Measurements from ENCODE around the gene TBC1D24. TPM values are rescaled to one million over a fixed set of nuclear protein-coding genes. Genes with fewer than 3 reads are reported as not detected.
"Not testable (repeated sequence)": the region's sequence is repeated elsewhere in the genome, so short reads cannot be mapped to it uniquely, and the experiment has no call there.

Gene TBC1D24
- total RNA-seq, 1 donor from 2014 or later, result 4.7 TPM

DNA sequence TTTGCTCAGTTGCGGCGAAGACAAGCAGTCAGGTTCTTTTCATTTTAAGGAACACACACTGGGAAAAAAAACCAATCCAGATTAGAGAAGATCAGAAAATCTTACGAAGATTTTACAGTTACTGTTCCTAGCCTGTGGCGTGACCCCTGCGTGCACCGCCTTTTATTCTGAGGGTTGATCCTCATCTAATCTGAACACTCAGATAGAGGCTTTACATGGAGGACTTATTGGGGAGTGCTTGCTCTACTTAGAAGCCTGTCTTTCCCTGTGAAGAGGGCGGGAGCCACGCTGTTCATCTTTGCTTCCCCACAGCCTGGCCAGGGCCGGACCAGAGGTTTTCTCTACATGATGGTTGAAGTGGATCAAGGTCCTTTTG, 1.4 kb downstream of the TBC1D24 start:
- H3K36me3 ChIP-seq (ENCODE audit: control insufficient read depth, insufficient read depth, low read length), result no peaks in the 10 kb centered on the region
- TF ChIP-seq, protein P1, sequence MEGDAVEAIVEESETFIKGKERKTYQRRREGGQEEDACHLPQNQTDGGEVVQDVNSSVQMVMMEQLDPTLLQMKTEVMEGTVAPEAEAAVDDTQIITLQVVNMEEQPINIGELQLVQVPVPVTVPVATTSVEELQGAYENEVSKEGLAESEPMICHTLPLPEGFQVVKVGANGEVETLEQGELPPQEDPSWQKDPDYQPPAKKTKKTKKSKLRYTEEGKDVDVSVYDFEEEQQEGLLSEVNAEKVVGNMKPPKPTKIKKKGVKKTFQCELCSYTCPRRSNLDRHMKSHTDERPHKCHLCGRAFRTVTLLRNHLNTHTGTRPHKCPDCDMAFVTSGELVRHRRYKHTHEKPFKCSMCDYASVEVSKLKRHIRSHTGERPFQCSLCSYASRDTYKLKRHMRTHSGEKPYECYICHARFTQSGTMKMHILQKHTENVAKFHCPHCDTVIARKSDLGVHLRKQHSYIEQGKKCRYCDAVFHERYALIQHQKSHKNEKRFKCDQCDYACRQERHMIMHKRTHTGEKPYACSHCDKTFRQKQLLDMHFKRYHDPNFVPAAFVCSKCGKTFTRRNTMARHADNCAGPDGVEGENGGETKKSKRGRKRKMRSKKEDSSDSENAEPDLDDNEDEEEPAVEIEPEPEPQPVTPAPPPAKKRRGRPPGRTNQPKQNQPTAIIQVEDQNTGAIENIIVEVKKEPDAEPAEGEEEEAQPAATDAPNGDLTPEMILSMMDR (IDR thresholded peaks at IDR 0.05; ENCODE audit: insufficient read depth, low read length, severe bottlenecking), result no peak
- no peak overlapping the region for H3K4me3 ChIP-seq (ENCODE audit: low read depth, low read length)
- DNase-seq (ENCODE audit: low read depth) (no peak), FAIRE-seq (no peak)
- H3K27me3 ChIP-seq (ENCODE audit: control insufficient read depth, insufficient read depth, low read length), result no peaks in the 10 kb centered on the region

DNA sequence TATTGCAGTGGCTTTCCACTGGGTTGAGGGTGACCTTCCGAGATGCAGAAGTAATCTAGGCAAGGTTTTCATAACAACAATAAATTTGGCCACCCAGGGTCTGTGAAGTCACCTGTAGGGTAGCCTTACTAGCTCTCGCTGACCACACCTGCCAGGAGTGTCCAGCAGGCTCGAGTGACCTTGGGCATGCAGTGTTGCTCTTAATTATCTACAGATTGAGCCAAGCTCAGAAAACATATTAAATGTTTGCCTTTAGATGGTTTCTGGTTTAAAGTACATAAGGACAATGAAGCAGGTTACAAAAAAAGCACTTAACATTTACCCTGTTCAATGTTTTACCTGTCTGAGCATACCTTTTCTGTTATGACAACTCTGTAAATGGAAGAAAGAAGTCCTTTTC, 1.8 kb downstream of the TBC1D24 start:
- no peak for DNase-seq (ENCODE audit: low read depth)
- Histone ChIP-seq H3K36me3 (ENCODE audit: control insufficient read depth, insufficient read depth, low read length) (no peaks in the 10 kb centered on the region), H3K4me3 (ENCODE audit: low read depth, low read length) (no peak overlapping the region), H3K27me3 (ENCODE audit: control insufficient read depth, insufficient read depth, low read length) (no peaks in the 10 kb centered on the region)
- FAIRE-seq, result no peak
- TF ChIP-seq, protein P1 (IDR thresholded peaks at IDR 0.05; ENCODE audit: insufficient read depth, low read length, severe bottlenecking), result no peak

DNA sequence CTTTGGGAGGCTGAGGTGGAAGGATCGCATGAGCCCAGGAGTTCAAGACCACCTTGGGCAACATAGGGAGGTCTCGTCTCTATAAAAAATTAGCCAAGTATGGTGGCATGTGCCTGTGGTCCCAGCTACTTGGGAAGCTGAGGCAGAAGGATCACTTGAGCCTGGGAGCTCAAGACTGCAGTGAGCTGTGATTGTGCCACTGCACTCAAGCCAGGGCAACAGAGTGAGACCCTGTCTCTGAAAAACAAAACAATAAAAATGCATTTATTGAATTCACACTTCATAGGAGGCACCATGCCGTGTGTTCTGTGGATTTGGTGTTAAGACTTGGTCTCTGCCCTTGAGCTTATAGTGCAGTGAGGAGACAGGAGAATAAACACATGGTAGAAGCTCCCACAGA, 2.4 kb downstream of the TBC1D24 start:
- Histone ChIP-seq H3K36me3 (ENCODE audit: control insufficient read depth, insufficient read depth, low read length) (no peaks in the 10 kb centered on the region), H3K4me3 (ENCODE audit: low read depth, low read length) (no peak overlapping the region), H3K27me3 (ENCODE audit: control insufficient read depth, insufficient read depth, low read length) (no peaks in the 10 kb centered on the region)
- DNase-seq (ENCODE audit: low read depth) (no peak), FAIRE-seq (no peak)
- TF ChIP-seq, protein P1 (IDR thresholded peaks at IDR 0.05; ENCODE audit: insufficient read depth, low read length, severe bottlenecking), result no peak

DNA sequence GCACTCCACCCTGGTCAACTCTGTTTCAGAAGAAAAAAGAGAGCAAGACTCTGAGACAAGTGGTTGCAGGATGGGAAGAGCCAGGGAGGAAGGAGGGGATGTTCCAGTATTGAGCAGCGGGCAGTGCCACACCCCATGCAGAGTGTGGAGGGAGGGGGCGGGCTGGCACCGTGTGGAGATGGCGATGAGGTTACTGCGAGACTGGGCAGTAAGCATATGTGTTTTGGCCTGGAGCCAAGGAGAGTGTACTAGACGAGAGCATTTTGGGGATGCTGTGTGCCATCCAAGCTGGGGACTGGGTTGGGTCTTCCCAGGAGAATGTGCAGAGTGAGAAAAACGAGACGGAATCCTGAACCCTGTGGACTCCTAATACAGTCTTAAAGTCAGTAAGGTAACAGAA, 3.4 kb downstream of the TBC1D24 start:
- TF ChIP-seq, protein P1 (IDR thresholded peaks at IDR 0.05; ENCODE audit: insufficient read depth, low read length, severe bottlenecking), result no peak
- DNase-seq (ENCODE audit: low read depth), result no peak
- no peaks in the 10 kb centered on the region for H3K36me3 ChIP-seq (ENCODE audit: control insufficient read depth, insufficient read depth, low read length)
- FAIRE-seq, result no peak
- no peaks in the 10 kb centered on the region for H3K27me3 ChIP-seq (ENCODE audit: control insufficient read depth, insufficient read depth, low read length)
- H3K4me3 ChIP-seq (ENCODE audit: low read depth, low read length), result no peak overlapping the region

DNA sequence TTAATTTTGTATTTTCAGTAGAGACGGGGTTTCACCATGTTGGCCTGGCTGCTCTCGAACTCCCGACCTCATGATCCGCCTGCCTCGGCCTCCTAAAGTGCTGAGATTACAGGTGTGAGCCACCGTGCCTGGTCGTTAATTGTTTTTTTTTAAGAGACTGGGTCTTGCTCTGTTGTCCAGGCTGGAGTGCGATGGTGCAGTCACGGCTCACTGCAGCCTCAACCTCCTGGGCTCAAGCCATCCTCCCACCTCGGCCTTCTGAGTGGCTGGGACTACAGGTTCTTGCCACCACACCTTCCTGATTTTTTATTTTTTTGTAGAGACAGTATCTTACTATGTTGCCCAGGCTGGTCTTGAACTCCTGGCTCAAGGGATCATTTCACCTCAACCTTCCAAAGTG, 5.1 kb downstream of the TBC1D24 start:
- not testable (repeated sequence) for H3K4me3 ChIP-seq (ENCODE audit: low read depth, low read length); H3K27me3 ChIP-seq (ENCODE audit: control insufficient read depth, insufficient read depth, low read length); H3K36me3 ChIP-seq (ENCODE audit: control insufficient read depth, insufficient read depth, low read length); DNase-seq (ENCODE audit: low read depth); FAIRE-seq

DNA sequence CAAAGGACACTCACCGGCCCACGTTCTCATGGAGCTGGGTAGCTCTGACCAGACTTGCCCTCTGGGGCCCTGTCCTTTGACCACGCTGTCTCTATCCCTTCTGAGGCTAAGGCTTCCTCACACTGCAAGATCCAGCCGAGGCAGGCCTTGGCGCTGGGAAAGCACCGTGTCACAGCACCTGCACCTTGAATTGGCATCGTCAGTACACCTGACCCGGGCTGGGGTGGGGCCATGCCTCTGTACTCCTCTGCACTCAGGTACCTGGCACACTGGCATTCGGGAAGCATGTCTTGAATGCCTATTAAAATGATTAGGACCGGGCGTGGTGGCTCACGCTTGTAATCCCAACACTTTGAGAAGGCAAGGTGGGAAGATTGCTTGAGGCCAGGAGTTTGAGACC, 6.0 kb downstream of the TBC1D24 start:
- H3K27me3 ChIP-seq (ENCODE audit: control insufficient read depth, insufficient read depth, low read length), result no peaks in the 10 kb centered on the region
- DNase-seq (ENCODE audit: low read depth) (no peak), FAIRE-seq (no peak)
- TF ChIP-seq, protein P1 (IDR thresholded peaks at IDR 0.05; ENCODE audit: insufficient read depth, low read length, severe bottlenecking), result no peak
- no peaks in the 10 kb centered on the region for H3K36me3 ChIP-seq (ENCODE audit: control insufficient read depth, insufficient read depth, low read length)
- no peak overlapping the region for H3K4me3 ChIP-seq (ENCODE audit: low read depth, low read length)
